ENCODE results near the gene MAPKAPK2. TPM values are rescaled to one million over a fixed set of nuclear protein-coding genes. Genes with fewer than 3 reads are reported as not detected.

The MAPKAPK2 gene
- polyA plus RNA-seq, 1 donor (not counting 4 experiments of a cell fraction or from before 2014, with no cell fraction given), result 41.5 TPM

DNA sequence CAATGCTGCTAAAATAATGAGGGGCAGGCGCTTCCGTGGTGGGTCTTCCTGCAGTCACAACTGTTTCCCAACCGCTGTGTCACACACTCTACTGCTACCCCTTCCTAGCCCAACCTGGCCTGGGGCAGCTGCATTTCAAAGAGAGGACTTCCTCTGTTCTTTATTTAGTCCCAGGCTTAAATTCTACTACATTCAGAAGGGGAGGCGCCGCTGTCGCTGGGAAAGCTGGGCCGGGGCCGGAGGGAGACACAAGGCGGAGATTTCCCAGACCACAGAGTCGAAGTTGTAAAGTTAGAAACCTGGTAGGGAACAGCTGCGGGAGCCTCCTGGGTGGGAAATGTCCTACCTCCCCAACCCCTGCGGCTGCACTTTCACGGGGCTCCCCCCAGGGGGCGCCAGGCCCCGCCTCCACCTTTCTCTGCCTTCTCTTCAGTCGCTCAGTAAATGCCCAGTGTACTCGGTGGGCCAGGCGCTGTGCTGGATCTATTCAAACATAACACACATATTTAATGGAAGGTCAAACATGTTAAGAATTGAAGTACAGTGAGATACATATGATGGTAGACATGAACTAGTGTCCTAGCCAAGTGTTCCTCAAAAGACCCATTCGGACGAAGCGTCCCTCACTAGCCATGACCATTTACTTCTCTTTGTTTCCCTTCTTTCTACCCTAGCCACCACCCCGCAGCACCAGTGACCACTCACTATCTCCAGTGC, 26.3 kb upstream of the MAPKAPK2 start:
- Histone ChIP-seq H3K4me1 (ENCODE audit: control insufficient read depth, extremely low read depth, insufficient read depth, low read length) (peaks cover 8% of the 10 kb centered on the region), H3K4me3 (ENCODE audit: control insufficient read depth in 2 of 3, extremely low read depth in 1 of 3, insufficient read depth in 2 of 3, low read depth in 1 of 3, low read length in 3 of 3) (no peak overlapping the region), H2AFZ (ENCODE audit: control insufficient read depth, low read length) (no peak overlapping the region), H3K4me2 (ENCODE audit: control insufficient read depth, extremely low read depth, insufficient read depth, low read depth, low read length) (no peak overlapping the region), H3K9me3 (ENCODE audit: control insufficient read depth, low read depth, low read length) (no peaks in the 10 kb centered on the region), H3K27me3 (ENCODE audit: control insufficient read depth, extremely low read depth, insufficient read depth, low read length) (peaks cover 8% of the 10 kb centered on the region), H4K20me1 (ENCODE audit: control insufficient read depth, extremely low read depth, insufficient read depth, low read length) (no peaks in the 10 kb centered on the region), H3K36me3 (ENCODE audit: control insufficient read depth in 2 of 2, extremely low read depth in 1 of 2, insufficient read depth in 2 of 2, low read length in 2 of 2) (peaks cover 0 to 3% of the 10 kb centered on the region in 2 experiments), H3K9me1 (ENCODE audit: control insufficient read depth, extremely low read depth, insufficient read depth, low read length) (no peaks in the 10 kb centered on the region), H3K79me2 (ENCODE audit: control insufficient read depth, insufficient read depth, low read length) (no peaks in the 10 kb centered on the region), H3K27ac (ENCODE audit: control insufficient read depth, insufficient read depth, low read length) (no peak overlapping the region), H3K9ac (ENCODE audit: control insufficient read depth, extremely low read depth, insufficient read depth, low read length) (no peak overlapping the region)
- dilution Hi-C loops (cut with MboI; ENCODE audit: extremely low pct_ligation_motif_present, low sequenced_read_pairs), result no loop called here
- FAIRE-seq (no peak), DNase-seq (ENCODE audit: low read depth, low spot score) (no peak)
- TF ChIP-seq, protein P1, sequence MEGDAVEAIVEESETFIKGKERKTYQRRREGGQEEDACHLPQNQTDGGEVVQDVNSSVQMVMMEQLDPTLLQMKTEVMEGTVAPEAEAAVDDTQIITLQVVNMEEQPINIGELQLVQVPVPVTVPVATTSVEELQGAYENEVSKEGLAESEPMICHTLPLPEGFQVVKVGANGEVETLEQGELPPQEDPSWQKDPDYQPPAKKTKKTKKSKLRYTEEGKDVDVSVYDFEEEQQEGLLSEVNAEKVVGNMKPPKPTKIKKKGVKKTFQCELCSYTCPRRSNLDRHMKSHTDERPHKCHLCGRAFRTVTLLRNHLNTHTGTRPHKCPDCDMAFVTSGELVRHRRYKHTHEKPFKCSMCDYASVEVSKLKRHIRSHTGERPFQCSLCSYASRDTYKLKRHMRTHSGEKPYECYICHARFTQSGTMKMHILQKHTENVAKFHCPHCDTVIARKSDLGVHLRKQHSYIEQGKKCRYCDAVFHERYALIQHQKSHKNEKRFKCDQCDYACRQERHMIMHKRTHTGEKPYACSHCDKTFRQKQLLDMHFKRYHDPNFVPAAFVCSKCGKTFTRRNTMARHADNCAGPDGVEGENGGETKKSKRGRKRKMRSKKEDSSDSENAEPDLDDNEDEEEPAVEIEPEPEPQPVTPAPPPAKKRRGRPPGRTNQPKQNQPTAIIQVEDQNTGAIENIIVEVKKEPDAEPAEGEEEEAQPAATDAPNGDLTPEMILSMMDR (optimal IDR thresholded peaks at IDR 0.05 in 1 of 3, IDR thresholded peaks at IDR 0.05 in 1 of 3, conservative IDR thresholded peaks at IDR 0.05 in 1 of 3; ENCODE audit: extremely low read depth in 1 of 3, insufficient read depth in 2 of 3, low read length in 3 of 3), result peak; percentile 59 to 79 (median 65)
- no peak for TF ChIP-seq EZH2 (IDR thresholded peaks at IDR 0.05; ENCODE audit: low read length)

DNA sequence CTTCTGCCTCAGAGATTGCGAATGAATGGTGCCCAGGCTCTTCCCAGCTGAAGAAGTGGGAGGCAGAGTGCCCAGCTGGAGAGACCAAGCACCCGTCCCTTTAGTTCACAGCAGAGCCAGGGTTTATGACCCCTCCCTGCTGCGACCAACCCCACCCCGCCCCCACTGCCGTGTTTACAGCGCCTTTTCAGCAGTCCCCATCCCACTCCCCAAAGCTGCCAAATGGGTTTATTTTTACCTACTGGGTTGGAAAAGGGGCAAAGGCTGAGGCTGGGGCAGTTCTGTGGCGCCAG, 25.8 kb upstream of the MAPKAPK2 start:
- Histone ChIP-seq H3K4me1 (ENCODE audit: control insufficient read depth, extremely low read depth, insufficient read depth, low read length) (peaks cover 4% of the 10 kb centered on the region), H3K9me3 (ENCODE audit: control insufficient read depth, low read depth, low read length) (no peaks in the 10 kb centered on the region), H3K4me3 (ENCODE audit: control insufficient read depth in 2 of 3, extremely low read depth in 1 of 3, insufficient read depth in 2 of 3, low read depth in 1 of 3, low read length in 3 of 3) (no peak overlapping the region), H2AFZ (ENCODE audit: control insufficient read depth, low read length) (no peak overlapping the region), H3K9me1 (ENCODE audit: control insufficient read depth, extremely low read depth, insufficient read depth, low read length) (no peaks in the 10 kb centered on the region), H3K27me3 (ENCODE audit: control insufficient read depth, extremely low read depth, insufficient read depth, low read length) (peaks cover 13% of the 10 kb centered on the region), H3K9ac (ENCODE audit: control insufficient read depth, extremely low read depth, insufficient read depth, low read length) (no peak overlapping the region), H3K4me2 (ENCODE audit: control insufficient read depth, extremely low read depth, insufficient read depth, low read depth, low read length) (no peak overlapping the region), H3K27ac (ENCODE audit: control insufficient read depth, insufficient read depth, low read length) (no peak overlapping the region), H4K20me1 (ENCODE audit: control insufficient read depth, extremely low read depth, insufficient read depth, low read length) (no peaks in the 10 kb centered on the region), H3K79me2 (ENCODE audit: control insufficient read depth, insufficient read depth, low read length) (no peaks in the 10 kb centered on the region), H3K36me3 (ENCODE audit: control insufficient read depth in 2 of 2, extremely low read depth in 1 of 2, insufficient read depth in 2 of 2, low read length in 2 of 2) (no peaks in the 10 kb centered on the region)
- dilution Hi-C loops (cut with MboI; ENCODE audit: extremely low pct_ligation_motif_present, low sequenced_read_pairs), result no loop called here
- DNase-seq (ENCODE audit: low read depth, low spot score) (no peak), FAIRE-seq (no peak)
- no peak for TF ChIP-seq EZH2 (IDR thresholded peaks at IDR 0.05; ENCODE audit: low read length)
- TF ChIP-seq, protein P1 (optimal IDR thresholded peaks at IDR 0.05 in 1 of 3, IDR thresholded peaks at IDR 0.05 in 1 of 3, conservative IDR thresholded peaks at IDR 0.05 in 1 of 3; ENCODE audit: extremely low read depth in 1 of 3, insufficient read depth in 2 of 3, low read length in 3 of 3), result no peak
